Measurements from ENCODE around the gene SLC22A8.

GRCh38 chr11:62994775-62995174 is 20.9 kb downstream of the SLC22A8 start:
- no peak for TF ChIP-seq CTCF (IDR thresholded peaks at IDR 0.05)
- no peak for TF ChIP-seq EZH2 (IDR thresholded peaks at IDR 0.05; ENCODE audit: borderline replicate concordance, insufficient read depth, low read depth, low read length, poor library complexity, severe bottlenecking)
